ENCODE results near the gene HSPG2.

DNA sequence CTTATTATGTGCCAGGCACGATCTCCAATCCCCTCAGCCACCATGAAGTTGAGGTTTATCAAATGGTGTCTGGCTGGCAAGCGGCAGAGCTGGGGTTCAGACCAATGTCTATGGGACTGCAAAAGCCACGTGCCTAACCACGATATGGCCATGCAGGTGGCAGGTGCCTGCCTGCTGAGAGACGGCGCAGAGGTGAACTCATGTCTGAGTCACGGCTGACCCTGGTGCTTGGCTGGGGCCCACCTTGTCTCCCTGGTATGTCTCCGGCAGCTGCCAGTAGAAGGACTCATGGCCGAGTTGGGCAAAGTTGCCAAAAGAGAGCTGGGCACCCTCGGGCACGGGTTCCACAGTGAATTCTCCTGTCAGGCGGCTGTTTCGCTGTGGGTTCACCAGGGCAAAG is 65.2 kb downstream of the HSPG2 start:
- TF ChIP-seq, protein P1, sequence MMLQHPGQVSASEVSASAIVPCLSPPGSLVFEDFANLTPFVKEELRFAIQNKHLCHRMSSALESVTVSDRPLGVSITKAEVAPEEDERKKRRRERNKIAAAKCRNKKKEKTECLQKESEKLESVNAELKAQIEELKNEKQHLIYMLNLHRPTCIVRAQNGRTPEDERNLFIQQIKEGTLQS (IDR thresholded peaks at IDR 0.05) = no peak
- TF ChIP-seq, protein P1 (CRISPR knock-in tag; conservative IDR thresholded peaks at IDR 0.05) = no peak
- TF ChIP-seq, protein P2, sequence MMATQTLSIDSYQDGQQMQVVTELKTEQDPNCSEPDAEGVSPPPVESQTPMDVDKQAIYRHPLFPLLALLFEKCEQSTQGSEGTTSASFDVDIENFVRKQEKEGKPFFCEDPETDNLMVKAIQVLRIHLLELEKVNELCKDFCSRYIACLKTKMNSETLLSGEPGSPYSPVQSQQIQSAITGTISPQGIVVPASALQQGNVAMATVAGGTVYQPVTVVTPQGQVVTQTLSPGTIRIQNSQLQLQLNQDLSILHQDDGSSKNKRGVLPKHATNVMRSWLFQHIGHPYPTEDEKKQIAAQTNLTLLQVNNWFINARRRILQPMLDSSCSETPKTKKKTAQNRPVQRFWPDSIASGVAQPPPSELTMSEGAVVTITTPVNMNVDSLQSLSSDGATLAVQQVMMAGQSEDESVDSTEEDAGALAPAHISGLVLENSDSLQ (IDR thresholded peaks at IDR 0.05) = no peak
- TF ChIP-seq KDM1A (IDR thresholded peaks at IDR 0.05) (no peak), YY1 (IDR thresholded peaks at IDR 0.05; ENCODE audit: borderline replicate concordance in 1 of 3, control insufficient read depth in 1 of 3, extremely low read depth in 1 of 3, insufficient read depth in 3 of 3, insufficient read length in 1 of 3, insufficient replicate concordance in 2 of 3, low read depth in 1 of 3, low read length in 2 of 3) (no peak)
- TF ChIP-seq, protein P3, sequence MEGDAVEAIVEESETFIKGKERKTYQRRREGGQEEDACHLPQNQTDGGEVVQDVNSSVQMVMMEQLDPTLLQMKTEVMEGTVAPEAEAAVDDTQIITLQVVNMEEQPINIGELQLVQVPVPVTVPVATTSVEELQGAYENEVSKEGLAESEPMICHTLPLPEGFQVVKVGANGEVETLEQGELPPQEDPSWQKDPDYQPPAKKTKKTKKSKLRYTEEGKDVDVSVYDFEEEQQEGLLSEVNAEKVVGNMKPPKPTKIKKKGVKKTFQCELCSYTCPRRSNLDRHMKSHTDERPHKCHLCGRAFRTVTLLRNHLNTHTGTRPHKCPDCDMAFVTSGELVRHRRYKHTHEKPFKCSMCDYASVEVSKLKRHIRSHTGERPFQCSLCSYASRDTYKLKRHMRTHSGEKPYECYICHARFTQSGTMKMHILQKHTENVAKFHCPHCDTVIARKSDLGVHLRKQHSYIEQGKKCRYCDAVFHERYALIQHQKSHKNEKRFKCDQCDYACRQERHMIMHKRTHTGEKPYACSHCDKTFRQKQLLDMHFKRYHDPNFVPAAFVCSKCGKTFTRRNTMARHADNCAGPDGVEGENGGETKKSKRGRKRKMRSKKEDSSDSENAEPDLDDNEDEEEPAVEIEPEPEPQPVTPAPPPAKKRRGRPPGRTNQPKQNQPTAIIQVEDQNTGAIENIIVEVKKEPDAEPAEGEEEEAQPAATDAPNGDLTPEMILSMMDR (IDR thresholded peaks at IDR 0.05 in 2 of 3, conservative IDR thresholded peaks at IDR 0.05 in 1 of 3; ENCODE audit: insufficient read depth in 2 of 3, low read depth in 1 of 3, low read length in 3 of 3) = no peak
- TF ChIP-seq, protein P4, sequence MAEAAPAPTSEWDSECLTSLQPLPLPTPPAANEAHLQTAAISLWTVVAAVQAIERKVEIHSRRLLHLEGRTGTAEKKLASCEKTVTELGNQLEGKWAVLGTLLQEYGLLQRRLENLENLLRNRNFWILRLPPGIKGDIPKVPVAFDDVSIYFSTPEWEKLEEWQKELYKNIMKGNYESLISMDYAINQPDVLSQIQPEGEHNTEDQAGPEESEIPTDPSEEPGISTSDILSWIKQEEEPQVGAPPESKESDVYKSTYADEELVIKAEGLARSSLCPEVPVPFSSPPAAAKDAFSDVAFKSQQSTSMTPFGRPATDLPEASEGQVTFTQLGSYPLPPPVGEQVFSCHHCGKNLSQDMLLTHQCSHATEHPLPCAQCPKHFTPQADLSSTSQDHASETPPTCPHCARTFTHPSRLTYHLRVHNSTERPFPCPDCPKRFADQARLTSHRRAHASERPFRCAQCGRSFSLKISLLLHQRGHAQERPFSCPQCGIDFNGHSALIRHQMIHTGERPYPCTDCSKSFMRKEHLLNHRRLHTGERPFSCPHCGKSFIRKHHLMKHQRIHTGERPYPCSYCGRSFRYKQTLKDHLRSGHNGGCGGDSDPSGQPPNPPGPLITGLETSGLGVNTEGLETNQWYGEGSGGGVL (CRISPR knock-in tag; IDR thresholded peaks at IDR 0.05) = no peak
- TF ChIP-seq, protein P5, sequence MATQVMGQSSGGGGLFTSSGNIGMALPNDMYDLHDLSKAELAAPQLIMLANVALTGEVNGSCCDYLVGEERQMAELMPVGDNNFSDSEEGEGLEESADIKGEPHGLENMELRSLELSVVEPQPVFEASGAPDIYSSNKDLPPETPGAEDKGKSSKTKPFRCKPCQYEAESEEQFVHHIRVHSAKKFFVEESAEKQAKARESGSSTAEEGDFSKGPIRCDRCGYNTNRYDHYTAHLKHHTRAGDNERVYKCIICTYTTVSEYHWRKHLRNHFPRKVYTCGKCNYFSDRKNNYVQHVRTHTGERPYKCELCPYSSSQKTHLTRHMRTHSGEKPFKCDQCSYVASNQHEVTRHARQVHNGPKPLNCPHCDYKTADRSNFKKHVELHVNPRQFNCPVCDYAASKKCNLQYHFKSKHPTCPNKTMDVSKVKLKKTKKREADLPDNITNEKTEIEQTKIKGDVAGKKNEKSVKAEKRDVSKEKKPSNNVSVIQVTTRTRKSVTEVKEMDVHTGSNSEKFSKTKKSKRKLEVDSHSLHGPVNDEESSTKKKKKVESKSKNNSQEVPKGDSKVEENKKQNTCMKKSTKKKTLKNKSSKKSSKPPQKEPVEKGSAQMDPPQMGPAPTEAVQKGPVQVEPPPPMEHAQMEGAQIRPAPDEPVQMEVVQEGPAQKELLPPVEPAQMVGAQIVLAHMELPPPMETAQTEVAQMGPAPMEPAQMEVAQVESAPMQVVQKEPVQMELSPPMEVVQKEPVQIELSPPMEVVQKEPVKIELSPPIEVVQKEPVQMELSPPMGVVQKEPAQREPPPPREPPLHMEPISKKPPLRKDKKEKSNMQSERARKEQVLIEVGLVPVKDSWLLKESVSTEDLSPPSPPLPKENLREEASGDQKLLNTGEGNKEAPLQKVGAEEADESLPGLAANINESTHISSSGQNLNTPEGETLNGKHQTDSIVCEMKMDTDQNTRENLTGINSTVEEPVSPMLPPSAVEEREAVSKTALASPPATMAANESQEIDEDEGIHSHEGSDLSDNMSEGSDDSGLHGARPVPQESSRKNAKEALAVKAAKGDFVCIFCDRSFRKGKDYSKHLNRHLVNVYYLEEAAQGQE (IDR thresholded peaks at IDR 0.05; ENCODE audit: borderline replicate concordance) = no peak
- TF ChIP-seq, protein P5 (CRISPR knock-in tag; IDR thresholded peaks at IDR 0.05; ENCODE audit: low read depth) = no peak
- TF ChIP-seq, protein P6, sequence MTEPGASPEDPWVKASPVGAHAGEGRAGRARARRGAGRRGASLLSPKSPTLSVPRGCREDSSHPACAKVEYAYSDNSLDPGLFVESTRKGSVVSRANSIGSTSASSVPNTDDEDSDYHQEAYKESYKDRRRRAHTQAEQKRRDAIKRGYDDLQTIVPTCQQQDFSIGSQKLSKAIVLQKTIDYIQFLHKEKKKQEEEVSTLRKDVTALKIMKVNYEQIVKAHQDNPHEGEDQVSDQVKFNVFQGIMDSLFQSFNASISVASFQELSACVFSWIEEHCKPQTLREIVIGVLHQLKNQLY (CRISPR knock-in tag; conservative IDR thresholded peaks at IDR 0.05) = no peak
